Ishikawa (cell line): Measurements from ENCODE around the gene RNF10.

Source experiments
- CEBPB ChIP-seq: IDR thresholded peaks from 2 replicates; pipeline ENCODE4 v1.6.1; 2012
- CREB1 ChIP-seq: IDR thresholded peaks from 2 replicates; pipeline ENCODE4 v1.6.1; 2012; ENCODE audit warnings: low read depth
- EGR1 ChIP-seq: IDR thresholded peaks from 2 replicates; pipeline ENCODE4 v1.6.1; 2012
- EP300 ChIP-seq: IDR thresholded peaks from 2 replicates; pipeline ENCODE4 v1.6.1; 2012; ENCODE audit warnings: borderline replicate concordance
- FOXM1 ChIP-seq: IDR thresholded peaks from 2 replicates; pipeline ENCODE4 v1.6.1; 2012; ENCODE audit warnings: low read depth, borderline replicate concordance
- NFIC ChIP-seq: IDR thresholded peaks from 2 replicates; pipeline ENCODE4 v1.6.1; 2012
- RAD21 ChIP-seq: IDR thresholded peaks from 2 replicates; pipeline ENCODE4 v1.6.1; 2012; ENCODE audit warnings: low read depth
- TAF1 ChIP-seq: IDR thresholded peaks from 2 replicates; pipeline ENCODE4 v1.6.1; 2012; ENCODE audit warnings: low read depth, mild to moderate bottlenecking
- TEAD4 ChIP-seq: IDR thresholded peaks from 2 replicates; pipeline ENCODE4 v1.6.1; 2012
- YY1 ChIP-seq: IDR thresholded peaks from 2 replicates; pipeline ENCODE4 v1.6.1; 2012; ENCODE audit warnings: low read depth
- ZBTB7A ChIP-seq: IDR thresholded peaks from 2 replicates; pipeline ENCODE4 v1.6.1; 2012; ENCODE audit warnings: low read depth
- TF ChIP-seq, protein P1 (sequence below): IDR thresholded peaks from 2 replicates; pipeline ENCODE4 v1.6.1; 2012; ENCODE audit warnings: low read depth, mild to moderate bottlenecking
- TF ChIP-seq, protein P2 (sequence below): IDR thresholded peaks from 2 replicates; pipeline ENCODE4 v1.6.1; 2012
- TF ChIP-seq, protein P3 (sequence below): IDR thresholded peaks from 2 replicates; pipeline ENCODE4 v1.6.1; 2012

DNA sequence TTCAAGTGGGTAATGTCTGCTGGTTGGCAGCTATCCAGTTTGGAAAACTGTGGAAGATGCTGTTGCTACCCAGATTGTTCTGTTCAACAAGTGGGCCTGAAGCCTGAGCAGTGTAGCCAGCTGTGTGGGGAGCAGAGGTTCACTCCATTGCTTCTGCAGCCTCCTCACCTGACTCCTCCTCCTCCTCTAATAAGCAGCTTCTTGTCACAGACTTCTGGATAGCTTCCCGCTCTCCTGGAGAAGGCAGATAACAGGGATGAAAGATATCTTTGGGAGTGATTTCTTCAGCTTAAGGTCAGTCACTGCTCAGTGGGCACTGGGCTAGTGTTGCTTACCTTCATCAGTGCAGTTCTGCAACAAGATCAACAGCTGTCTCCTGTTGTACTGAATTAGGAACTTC is 45.0 kb downstream of the RNF10 start:
- TF ChIP-seq, protein P1, sequence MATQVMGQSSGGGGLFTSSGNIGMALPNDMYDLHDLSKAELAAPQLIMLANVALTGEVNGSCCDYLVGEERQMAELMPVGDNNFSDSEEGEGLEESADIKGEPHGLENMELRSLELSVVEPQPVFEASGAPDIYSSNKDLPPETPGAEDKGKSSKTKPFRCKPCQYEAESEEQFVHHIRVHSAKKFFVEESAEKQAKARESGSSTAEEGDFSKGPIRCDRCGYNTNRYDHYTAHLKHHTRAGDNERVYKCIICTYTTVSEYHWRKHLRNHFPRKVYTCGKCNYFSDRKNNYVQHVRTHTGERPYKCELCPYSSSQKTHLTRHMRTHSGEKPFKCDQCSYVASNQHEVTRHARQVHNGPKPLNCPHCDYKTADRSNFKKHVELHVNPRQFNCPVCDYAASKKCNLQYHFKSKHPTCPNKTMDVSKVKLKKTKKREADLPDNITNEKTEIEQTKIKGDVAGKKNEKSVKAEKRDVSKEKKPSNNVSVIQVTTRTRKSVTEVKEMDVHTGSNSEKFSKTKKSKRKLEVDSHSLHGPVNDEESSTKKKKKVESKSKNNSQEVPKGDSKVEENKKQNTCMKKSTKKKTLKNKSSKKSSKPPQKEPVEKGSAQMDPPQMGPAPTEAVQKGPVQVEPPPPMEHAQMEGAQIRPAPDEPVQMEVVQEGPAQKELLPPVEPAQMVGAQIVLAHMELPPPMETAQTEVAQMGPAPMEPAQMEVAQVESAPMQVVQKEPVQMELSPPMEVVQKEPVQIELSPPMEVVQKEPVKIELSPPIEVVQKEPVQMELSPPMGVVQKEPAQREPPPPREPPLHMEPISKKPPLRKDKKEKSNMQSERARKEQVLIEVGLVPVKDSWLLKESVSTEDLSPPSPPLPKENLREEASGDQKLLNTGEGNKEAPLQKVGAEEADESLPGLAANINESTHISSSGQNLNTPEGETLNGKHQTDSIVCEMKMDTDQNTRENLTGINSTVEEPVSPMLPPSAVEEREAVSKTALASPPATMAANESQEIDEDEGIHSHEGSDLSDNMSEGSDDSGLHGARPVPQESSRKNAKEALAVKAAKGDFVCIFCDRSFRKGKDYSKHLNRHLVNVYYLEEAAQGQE, result no peak
- TF ChIP-seq FOXM1, result no peak
- TF ChIP-seq EP300, result no peak
- TF ChIP-seq, protein P2, sequence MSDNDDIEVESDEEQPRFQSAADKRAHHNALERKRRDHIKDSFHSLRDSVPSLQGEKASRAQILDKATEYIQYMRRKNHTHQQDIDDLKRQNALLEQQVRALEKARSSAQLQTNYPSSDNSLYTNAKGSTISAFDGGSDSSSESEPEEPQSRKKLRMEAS, result no peak
- TF ChIP-seq CEBPB, result no peak
- TF ChIP-seq TAF1, result no peak
- TF ChIP-seq CREB1, result no peak
- no peak for TF ChIP-seq EGR1
- TF ChIP-seq YY1, result no peak
- TF ChIP-seq RAD21, result no peak
- TF ChIP-seq TEAD4, result no peak
- no peak for TF ChIP-seq ZBTB7A
- TF ChIP-seq, protein P3, sequence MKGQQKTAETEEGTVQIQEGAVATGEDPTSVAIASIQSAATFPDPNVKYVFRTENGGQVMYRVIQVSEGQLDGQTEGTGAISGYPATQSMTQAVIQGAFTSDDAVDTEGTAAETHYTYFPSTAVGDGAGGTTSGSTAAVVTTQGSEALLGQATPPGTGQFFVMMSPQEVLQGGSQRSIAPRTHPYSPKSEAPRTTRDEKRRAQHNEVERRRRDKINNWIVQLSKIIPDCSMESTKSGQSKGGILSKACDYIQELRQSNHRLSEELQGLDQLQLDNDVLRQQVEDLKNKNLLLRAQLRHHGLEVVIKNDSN, result no peak
- TF ChIP-seq NFIC, result no peak
